ENCODE results near the gene PCDH9.

PCDH9 gene

GRCh38 chr13:66974174-66974573, 256.0 kb downstream of the PCDH9 start:
- no peak for DNase-seq (ENCODE audit: low spot score)

GRCh38 chr13:66972659-66973058, 257.5 kb downstream of the PCDH9 start:
- no peak for DNase-seq (ENCODE audit: low spot score)

- DNase-seq (ENCODE audit: low spot score), result no peak
Measured at GRCh38 chr13:66971004-66971403, 259.1 kb downstream of the PCDH9 start.

GRCh38 chr13:66969291-66969690, 260.8 kb downstream of the PCDH9 start:
- DNase-seq (ENCODE audit: low spot score), result no peak

- no peak for DNase-seq (ENCODE audit: low spot score)
Measured at GRCh38 chr13:66967811-66968597, 262.1 kb downstream of the PCDH9 start.

GRCh38 chr13:66965181-66965580, 265.0 kb downstream of the PCDH9 start:
- no peak for DNase-seq (ENCODE audit: low spot score)

GRCh38 chr13:66962953-66963352, 267.2 kb downstream of the PCDH9 start:
- no peak for DNase-seq (ENCODE audit: low spot score)

- no peak for DNase-seq (ENCODE audit: low spot score)
Measured at GRCh38 chr13:66958611-66959010, 271.5 kb downstream of the PCDH9 start.

- DNase-seq (ENCODE audit: low spot score), result no peak
Measured at GRCh38 chr13:66952507-66952906, 277.6 kb downstream of the PCDH9 start.

GRCh38 chr13:66951426-66951825, 278.7 kb downstream of the PCDH9 start:
- DNase-seq (ENCODE audit: low spot score), result no peak

GRCh38 chr13:66950666-66951065, 279.5 kb downstream of the PCDH9 start:
- no peak for DNase-seq (ENCODE audit: low spot score)

GRCh38 chr13:66948910-66949309, 281.2 kb downstream of the PCDH9 start:
- no peak for DNase-seq (ENCODE audit: low spot score)

- no peak for DNase-seq (ENCODE audit: low spot score)
Measured at GRCh38 chr13:66943530-66943929, 286.6 kb downstream of the PCDH9 start.

GRCh38 chr13:66940113-66940512, 290.0 kb downstream of the PCDH9 start:
- no peak for DNase-seq (ENCODE audit: low spot score)

- DNase-seq (ENCODE audit: low spot score), result no peak
Measured at GRCh38 chr13:66937423-66937822, 292.7 kb downstream of the PCDH9 start.

- DNase-seq (ENCODE audit: low spot score), result no peak
Measured at GRCh38 chr13:66933994-66934393, 296.1 kb downstream of the PCDH9 start.

- no peak for DNase-seq (ENCODE audit: low spot score)
Measured at GRCh38 chr13:66933527-66933926, 296.6 kb downstream of the PCDH9 start.

GRCh38 chr13:66927562-66927961, 302.6 kb downstream of the PCDH9 start:
- no peak for DNase-seq (ENCODE audit: low spot score)

- DNase-seq (ENCODE audit: low spot score), result no peak
Measured at GRCh38 chr13:66926851-66927524, 303.1 kb downstream of the PCDH9 start.

GRCh38 chr13:66926200-66926850, 303.8 kb downstream of the PCDH9 start:
- DNase-seq (ENCODE audit: low spot score), result no peak

- no peak for DNase-seq (ENCODE audit: low spot score)
Measured at GRCh38 chr13:66922444-66922843, 307.7 kb downstream of the PCDH9 start.

- no peak for DNase-seq (ENCODE audit: low spot score)
Measured at GRCh38 chr13:66921437-66921836, 308.7 kb downstream of the PCDH9 start.

- no peak for DNase-seq (ENCODE audit: low spot score)
Measured at GRCh38 chr13:66915596-66916185, 314.4 kb downstream of the PCDH9 start.

All from pons (tissue), 1 donor.